Activated T-cell treated with anti-CD3 and anti-CD28 coated beads for 4 hours (primary cell): Measurements from ENCODE around the gene CDK14.

ENCODE experiments used
- DNase-seq: peaks from one replicate; pipeline ENCODE4 v3.0.0-alpha.2; 2020

CDK14 gene

GRCh38 chr7:90817846-90818245 is 221.7 kb downstream of the CDK14 start:
- no peak for DNase-seq

DNA sequence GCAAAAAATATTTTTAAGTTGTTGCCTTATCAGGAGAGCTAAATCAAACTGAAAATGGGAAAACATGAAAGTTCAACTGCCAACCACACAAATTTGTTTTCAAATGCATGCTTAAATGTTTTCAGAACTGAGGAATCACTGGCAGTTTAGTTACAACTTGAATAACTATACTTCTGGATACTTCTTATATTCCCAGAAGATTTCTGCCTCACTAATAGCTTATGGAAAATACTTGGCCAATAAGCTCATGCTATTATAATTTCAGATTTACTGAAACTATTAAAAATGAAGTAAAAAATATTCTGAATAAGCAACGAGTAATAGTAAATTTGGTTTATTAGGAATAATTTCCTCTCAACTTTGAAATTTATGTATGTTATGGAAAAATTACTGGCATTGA is 222.2 kb downstream of the CDK14 start:
- no peak for DNase-seq

DNA sequence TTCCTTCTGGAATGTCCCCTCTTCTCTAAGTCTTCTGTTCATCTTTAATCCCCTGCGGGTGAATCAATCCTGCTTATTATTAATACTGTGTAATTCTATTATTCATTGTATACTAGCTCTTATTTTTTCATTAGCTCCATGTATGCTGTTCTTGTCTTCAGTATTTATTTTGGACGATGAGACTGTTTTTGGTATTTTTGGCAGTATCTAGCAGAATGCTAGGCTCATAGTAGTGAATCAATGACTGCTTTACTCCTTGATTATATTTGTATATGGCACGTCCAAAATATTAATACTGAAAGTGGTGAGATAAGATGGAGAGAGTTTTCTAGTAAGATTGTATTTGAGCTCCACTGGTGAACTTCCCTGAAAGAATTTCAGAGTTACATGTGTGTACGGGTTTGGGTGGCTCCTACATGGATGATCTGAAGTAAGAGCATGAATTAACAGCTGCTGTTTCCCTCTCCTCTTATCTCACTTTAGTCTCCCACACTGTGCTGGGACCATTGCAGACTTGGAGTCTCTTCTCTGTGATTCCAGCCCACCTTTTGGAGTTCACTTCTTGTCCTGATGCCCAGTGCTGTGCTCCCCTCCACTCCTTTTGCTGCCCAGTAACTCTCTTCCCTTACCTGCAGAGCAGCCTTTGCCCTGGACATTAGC is 226.0 kb downstream of the CDK14 start:
- no peak for DNase-seq

DNA sequence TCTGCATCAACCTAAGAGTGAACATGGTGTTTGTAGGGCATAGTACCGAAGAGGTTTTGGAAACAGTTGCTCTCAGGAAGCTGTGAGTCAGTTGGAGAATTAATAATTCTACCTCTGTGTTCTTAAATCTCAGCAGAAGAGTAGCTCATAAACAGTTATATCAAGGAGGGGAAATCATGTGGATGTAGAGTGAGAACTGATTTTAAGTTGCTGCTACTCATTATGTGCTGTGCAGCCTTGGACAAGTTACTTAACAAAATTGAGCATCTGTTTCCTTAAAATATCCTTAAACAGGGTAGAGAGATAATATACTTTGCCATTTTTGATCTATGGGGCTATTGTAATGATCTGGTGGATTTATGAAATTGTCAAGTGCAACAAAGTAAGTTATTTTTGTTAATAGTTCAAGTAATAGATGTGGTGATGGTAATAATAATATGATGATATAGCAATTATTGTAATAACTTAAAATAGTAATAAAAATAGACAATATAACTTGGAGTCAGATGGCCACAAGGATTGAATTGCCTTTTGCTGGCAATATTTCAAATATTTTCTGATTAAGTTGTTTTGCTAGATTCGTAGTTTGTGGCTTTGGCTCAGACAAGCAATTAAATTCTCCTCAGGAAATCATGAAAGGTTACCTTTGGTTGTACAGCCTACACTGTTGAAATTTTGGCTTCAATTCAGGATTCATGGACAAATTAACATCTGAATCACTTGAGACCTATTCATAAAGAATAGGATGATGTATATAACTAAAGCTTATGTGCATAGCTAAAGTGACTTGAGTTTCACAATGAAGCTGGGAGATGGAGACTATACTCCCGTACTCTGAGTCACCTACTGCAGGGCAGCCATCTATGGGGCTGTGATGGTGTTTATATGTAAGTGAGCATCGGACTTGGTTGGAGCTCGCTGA is 228.5 kb downstream of the CDK14 start:
- no peak for DNase-seq

GRCh38 chr7:90825779-90826178 is 229.7 kb downstream of the CDK14 start:
- DNase-seq = no peak

GRCh38 chr7:90828601-90829000 is 232.5 kb downstream of the CDK14 start:
- no peak for DNase-seq

DNA sequence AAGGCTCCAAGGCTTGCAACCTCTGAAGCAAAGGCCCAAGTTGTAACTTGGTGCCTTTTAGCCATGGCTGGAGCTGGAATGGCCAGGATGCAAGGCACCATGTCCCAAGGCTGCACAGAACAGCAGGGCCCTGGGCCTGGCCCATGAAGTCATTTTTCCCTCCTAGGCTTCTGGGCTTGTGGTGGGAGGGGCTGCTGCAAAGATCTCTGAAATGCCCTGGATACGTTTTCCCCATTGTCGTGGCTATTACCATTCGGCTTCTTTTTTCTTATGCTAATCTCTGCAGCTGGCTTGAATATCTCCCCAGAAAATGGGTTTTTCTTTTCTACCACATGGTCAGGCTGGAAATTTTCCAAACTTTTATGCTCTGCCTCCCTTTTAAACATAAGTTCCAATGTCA is 234.2 kb downstream of the CDK14 start:
- DNase-seq = no peak

DNA sequence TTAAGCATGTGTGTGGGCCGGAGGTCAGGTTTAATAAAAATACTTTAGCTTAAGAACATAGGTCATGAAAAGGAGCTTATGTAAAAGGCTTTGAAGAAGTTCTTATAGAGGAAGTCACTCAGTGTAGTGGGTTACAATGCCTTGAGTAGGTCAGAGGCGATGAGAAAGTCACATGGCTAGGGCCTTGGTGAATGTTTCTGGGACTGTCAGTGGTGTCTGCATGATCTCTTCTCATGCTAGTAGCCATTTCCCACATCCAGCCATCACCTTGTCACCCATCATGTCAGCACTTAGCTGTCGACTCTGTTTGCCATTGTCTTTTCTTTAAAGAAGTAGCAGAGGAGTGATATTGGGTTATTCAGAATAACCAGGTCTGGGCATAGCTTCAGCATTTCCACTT is 236.6 kb downstream of the CDK14 start:
- DNase-seq = no peak

DNA sequence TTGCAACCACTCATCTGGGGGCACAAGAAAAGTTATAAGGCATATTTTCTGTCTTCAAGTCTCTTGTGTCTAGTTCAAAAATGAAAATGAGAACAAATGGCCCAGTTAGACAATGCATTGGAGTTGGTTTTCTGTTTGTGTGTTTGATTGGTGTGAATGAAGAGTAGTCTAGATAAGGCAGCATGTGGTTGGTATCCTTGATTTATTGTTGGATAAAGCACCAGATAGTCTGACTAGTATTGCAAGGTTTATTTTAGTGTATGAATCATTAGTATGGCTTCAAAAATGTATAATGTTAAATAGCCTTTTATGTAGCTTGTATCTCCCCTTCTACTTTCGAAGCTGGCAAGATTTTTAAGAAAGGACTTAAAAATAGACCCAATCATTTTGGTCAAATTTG is 237.3 kb downstream of the CDK14 start:
- DNase-seq = no peak

GRCh38 chr7:90834771-90835170 is 238.7 kb downstream of the CDK14 start:
- DNase-seq = no peak

- DNase-seq = no peak
Observed at GRCh38 chr7:90835861-90836260, 239.7 kb downstream of the CDK14 start.

DNA sequence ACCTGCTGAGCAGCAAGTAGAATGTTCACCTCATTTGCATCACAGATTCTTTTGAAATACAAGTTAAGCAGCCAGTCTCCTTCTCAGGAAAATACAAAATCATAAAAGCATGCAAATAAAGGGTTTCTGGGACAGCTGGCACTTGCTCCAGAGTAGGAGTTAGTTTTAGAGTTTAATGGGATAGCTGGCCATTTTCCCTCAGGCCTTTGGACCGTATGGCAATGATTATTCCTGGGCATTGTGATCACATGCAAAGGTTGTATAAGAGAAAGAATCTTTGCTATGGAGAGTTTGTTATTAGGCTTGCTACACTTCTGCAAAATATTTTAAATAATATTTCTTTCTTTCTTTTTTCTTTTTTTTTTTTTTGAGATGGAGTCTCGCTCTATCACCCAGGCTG is 240.8 kb downstream of the CDK14 start:
- DNase-seq = no peak

GRCh38 chr7:90838799-90839198 is 242.7 kb downstream of the CDK14 start:
- DNase-seq = no peak

DNA sequence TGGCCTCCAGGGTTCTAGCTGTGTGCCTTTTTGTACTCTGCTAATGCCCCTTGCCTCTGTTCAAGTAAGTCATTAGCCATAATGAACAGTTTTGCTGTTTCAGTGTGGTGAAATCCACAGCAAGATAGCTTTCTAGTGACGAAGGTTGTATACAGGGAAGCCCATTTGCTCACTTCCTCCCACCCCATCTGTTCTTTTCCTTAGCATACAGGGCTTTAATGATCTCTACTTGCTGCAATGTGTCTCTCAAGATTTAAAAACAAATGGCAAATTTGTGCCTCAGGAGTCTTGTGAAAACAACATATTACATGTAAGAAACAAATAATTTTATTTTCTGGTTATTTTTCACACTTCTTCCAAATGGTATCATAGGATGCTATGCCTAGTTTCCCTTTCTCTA is 243.2 kb downstream of the CDK14 start:
- no peak for DNase-seq

- no peak for DNase-seq
Observed at GRCh38 chr7:90839727-90840291, 243.7 kb downstream of the CDK14 start.

GRCh38 chr7:90841759-90842429 is 245.8 kb downstream of the CDK14 start:
- DNase-seq = no peak

DNA sequence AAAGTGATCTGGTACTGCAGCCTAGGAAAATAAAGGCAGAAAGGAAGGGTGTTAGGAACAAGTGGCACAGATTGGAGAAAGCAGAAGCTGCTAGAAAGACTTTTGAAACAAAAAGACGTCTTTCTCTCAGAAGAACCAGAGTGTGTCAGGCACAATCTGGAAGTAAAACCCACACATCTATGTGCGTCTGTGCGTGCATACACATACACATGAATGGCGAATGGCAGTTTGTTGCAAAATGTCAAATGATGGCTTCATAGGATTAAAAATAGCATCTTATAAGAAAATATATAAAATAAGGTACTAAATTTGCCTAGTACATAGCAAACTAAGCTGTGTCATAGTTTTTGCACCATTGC is 246.3 kb downstream of the CDK14 start:
- DNase-seq = no peak

- DNase-seq = no peak
Observed at GRCh38 chr7:90843472-90843871, 247.4 kb downstream of the CDK14 start.

- no peak for DNase-seq
Observed at GRCh38 chr7:90844421-90844820, 248.3 kb downstream of the CDK14 start.

DNA sequence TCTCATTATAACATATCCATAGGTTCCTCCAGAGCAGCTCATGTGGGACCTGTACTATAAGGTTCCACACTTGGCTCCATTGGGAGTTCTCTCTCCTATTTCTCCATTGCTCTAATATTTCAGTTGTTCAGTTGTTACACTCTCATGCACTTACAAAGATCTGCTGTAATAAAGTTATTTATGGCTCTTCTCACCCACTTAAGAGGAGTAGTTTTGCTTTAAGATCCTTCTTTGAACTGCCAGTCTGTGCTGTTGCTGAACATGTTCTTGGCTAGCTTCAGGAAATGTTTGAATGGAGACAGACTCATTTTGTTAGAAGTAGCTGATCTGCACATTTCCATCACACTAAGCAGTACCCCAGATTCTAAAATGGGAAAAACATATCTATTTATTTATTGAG is 250.1 kb downstream of the CDK14 start:
- no peak for DNase-seq

GRCh38 chr7:90850066-90850465 is 253.9 kb downstream of the CDK14 start:
- no peak for DNase-seq

DNA sequence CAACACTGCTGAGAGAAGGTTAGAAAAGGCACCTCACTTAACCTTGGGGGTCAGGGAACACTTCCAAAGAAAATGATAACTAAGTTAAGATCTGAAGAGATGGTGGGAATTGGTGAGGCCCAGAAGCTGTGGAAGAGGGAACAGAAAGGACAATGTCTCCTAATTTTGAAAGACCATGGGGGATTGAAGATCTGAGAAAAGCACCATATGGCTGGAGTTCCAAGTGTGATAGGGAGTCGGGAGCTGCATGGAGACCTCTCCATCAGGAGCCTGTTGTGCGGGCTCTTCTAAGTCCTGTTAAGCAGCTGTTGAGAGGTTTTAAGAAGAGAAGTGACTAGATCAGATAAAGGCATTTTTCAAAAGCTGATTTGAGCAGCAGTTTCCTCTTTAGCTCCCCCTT is 254.3 kb downstream of the CDK14 start:
- no peak for DNase-seq

DNA sequence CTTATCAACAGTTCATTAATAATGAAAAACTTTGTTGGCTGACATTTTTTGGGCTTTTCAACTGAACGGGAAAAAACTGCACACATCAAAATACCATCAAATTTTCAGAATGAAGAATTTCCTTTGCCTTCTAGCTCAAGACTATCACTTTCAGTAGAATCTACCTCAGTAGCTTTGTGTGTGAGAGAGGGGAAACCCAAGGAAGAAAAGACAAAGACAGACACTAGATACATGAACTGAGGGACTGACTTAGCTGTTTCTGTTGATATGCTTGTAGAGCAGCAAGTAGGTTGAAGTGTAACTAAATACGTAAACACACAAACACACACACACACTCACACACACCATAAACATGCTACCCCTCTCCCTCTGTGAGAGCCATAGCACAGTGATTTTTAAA is 257.1 kb downstream of the CDK14 start:
- DNase-seq = no peak
